Dendritic cell treated with granulocyte-macrophage colony-stimulating factor and Interleukin-4, amounts not matched to agents 40 ng/mL and 50 ng/mL, for 4 days (primary cell): ENCODE results near the gene DMC1.

ENCODE experiments used
- H3K27ac Mint-ChIP-seq: one replicate; pipeline ENCODE4 v1.8.0; 2022; ENCODE audit warnings: mild to moderate bottlenecking, mixed read lengths
- H3K27me3 Mint-ChIP-seq: one replicate; pipeline ENCODE4 v1.8.0; 2022; ENCODE audit warnings: mild to moderate bottlenecking, mixed read lengths
- H3K36me3 Mint-ChIP-seq: one replicate; pipeline ENCODE4 v1.8.0; 2022; ENCODE audit warnings: low read depth, mixed read lengths
- H3K4me1 Mint-ChIP-seq: one replicate; pipeline ENCODE4 v1.8.0; 2022; ENCODE audit warnings: low read depth, mixed read lengths
- H3K4me3 Mint-ChIP-seq: one replicate; pipeline ENCODE4 v1.8.0; 2022; ENCODE audit warnings: mild to moderate bottlenecking, moderate library complexity, mixed read lengths
- H3K9me3 Mint-ChIP-seq: one replicate; pipeline ENCODE4 v1.8.0; 2022; ENCODE audit warnings: mixed read lengths
- intact Hi-C: fragments of 100-400 bp; cut with micrococcal nuclease; formaldehyde crosslinking; loops from one replicate; pipeline ENCODE4 v1.15.0; 2022

The DMC1 gene

GRCh38 chr22:38531251-38531938 is 38.6 kb downstream of the DMC1 start:
- intact Hi-C loops = no loop called here
- no peak overlapping the region for H3K27ac Mint-ChIP-seq
- H3K9me3 Mint-ChIP-seq = no peaks in the 10 kb centered on the region
- H3K4me1 Mint-ChIP-seq = peaks cover 9% of the 10 kb centered on the region
- H3K27me3 Mint-ChIP-seq = peaks cover 87% of the 10 kb centered on the region
- no peak overlapping the region for H3K4me3 Mint-ChIP-seq
- H3K36me3 Mint-ChIP-seq = no peaks in the 10 kb centered on the region

GRCh38 chr22:38524429-38524828 is 45.6 kb downstream of the DMC1 start:
- peaks cover 10% of the 10 kb centered on the region for H3K4me1 Mint-ChIP-seq
- H3K27ac Mint-ChIP-seq = no peak overlapping the region
- H3K36me3 Mint-ChIP-seq = no peaks in the 10 kb centered on the region
- H3K27me3 Mint-ChIP-seq = peaks cover 84% of the 10 kb centered on the region
- H3K9me3 Mint-ChIP-seq = no peaks in the 10 kb centered on the region
- H3K4me3 Mint-ChIP-seq = peak overlapping the region; percentile 15
- intact Hi-C loops = no loop called here

- Mint-ChIP-seq H3K36me3 (no peaks in the 10 kb centered on the region), H3K4me3 (no peak overlapping the region), H3K9me3 (no peaks in the 10 kb centered on the region), H3K4me1 (peaks cover 10% of the 10 kb centered on the region), H3K27ac (no peak overlapping the region), H3K27me3 (peaks cover 81% of the 10 kb centered on the region)
- intact Hi-C loops = no loop called here
These were observed 46.5 kb downstream of the DMC1 start for GRCh38 chr22:38523479-38523878.

- intact Hi-C loops = no loop called here
- Mint-ChIP-seq H3K9me3 (no peaks in the 10 kb centered on the region), H3K27me3 (peaks cover 80% of the 10 kb centered on the region), H3K4me1 (peaks cover 10% of the 10 kb centered on the region), H3K4me3 (no peak overlapping the region), H3K27ac (no peak overlapping the region), H3K36me3 (no peaks in the 10 kb centered on the region)
These were observed 47.0 kb downstream of the DMC1 start for GRCh38 chr22:38523029-38523428.

- Mint-ChIP-seq H3K27ac (no peak overlapping the region), H3K27me3 (peaks cover 83% of the 10 kb centered on the region), H3K4me1 (peaks cover 8% of the 10 kb centered on the region), H3K4me3 (no peak overlapping the region), H3K36me3 (no peaks in the 10 kb centered on the region), H3K9me3 (no peaks in the 10 kb centered on the region)
- intact Hi-C loops = loop anchor here (5.0 kb wide), 1 partner anchor 38 kb away; no protein-coding TSS in a partner anchor
These were observed 50.3 kb downstream of the DMC1 start for GRCh38 chr22:38519453-38520250.

GRCh38 chr22:38518620-38519019 is 51.4 kb downstream of the DMC1 start:
- H3K27ac Mint-ChIP-seq = no peak overlapping the region
- H3K27me3 Mint-ChIP-seq = peaks cover 80% of the 10 kb centered on the region
- no peaks in the 10 kb centered on the region for H3K9me3 Mint-ChIP-seq
- H3K36me3 Mint-ChIP-seq = no peaks in the 10 kb centered on the region
- H3K4me1 Mint-ChIP-seq = no peaks in the 10 kb centered on the region
- H3K4me3 Mint-ChIP-seq = no peak overlapping the region
- intact Hi-C loops = loop anchor here (5.0 kb wide), 1 partner anchor 39 kb away; no protein-coding TSS in a partner anchor

GRCh38 chr22:38513063-38513462 is 56.9 kb downstream of the DMC1 start:
- intact Hi-C loops = no loop called here
- no peaks in the 10 kb centered on the region for H3K9me3 Mint-ChIP-seq

GRCh38 chr22:38510416-38510970 is 59.5 kb downstream of the DMC1 start:
- H3K36me3 Mint-ChIP-seq = peaks cover 8% of the 10 kb centered on the region
- intact Hi-C loops = no loop called here

More at GRCh38 chr22:38513063-38513462, 56.9 kb downstream of the DMC1 start:
- H3K36me3 Mint-ChIP-seq = no peaks in the 10 kb centered on the region
- peaks cover 85% of the 10 kb centered on the region for H3K27me3 Mint-ChIP-seq
- no peaks in the 10 kb centered on the region for H3K4me1 Mint-ChIP-seq
- H3K27ac Mint-ChIP-seq = no peak overlapping the region
- H3K4me3 Mint-ChIP-seq = no peak overlapping the region

GRCh38 chr22:38506118-38506962 is 63.6 kb downstream of the DMC1 start, which contains the start of gene DDX17:
Gene DDX17, minus strand, starts transcription at chr22:38506311.
- peaks cover 36% of the 10 kb centered on the region for H3K4me1 Mint-ChIP-seq
- peaks cover 50% of the 10 kb centered on the region for H3K36me3 Mint-ChIP-seq
- no peaks in the 10 kb centered on the region for H3K9me3 Mint-ChIP-seq
- peak within 1 kb of the TSS; percentile 100 for H3K4me3 Mint-ChIP-seq
- H3K27me3 Mint-ChIP-seq = peaks cover 30% of the 10 kb centered on the region
- peak within 1 kb of the TSS; percentile 100 for H3K27ac Mint-ChIP-seq
- intact Hi-C loops = loop anchor here (10.0 kb wide), 1 partner anchor 178 kb away; the partner anchor contains the start of gene TOMM22

More at GRCh38 chr22:38510416-38510970, 59.5 kb downstream of the DMC1 start:
- peaks cover 6% of the 10 kb centered on the region for H3K4me1 Mint-ChIP-seq
- H3K27me3 Mint-ChIP-seq = peaks cover 62% of the 10 kb centered on the region
- H3K4me3 Mint-ChIP-seq = no peak overlapping the region
- no peak overlapping the region for H3K27ac Mint-ChIP-seq
- no peaks in the 10 kb centered on the region for H3K9me3 Mint-ChIP-seq

GRCh38 chr22:38505541-38506117 is 64.4 kb downstream of the DMC1 start:
- H3K4me1 Mint-ChIP-seq = peaks cover 36% of the 10 kb centered on the region
- H3K4me3 Mint-ChIP-seq = peak overlapping the region; percentile 100
- peaks cover 23% of the 10 kb centered on the region for H3K27me3 Mint-ChIP-seq
- H3K36me3 Mint-ChIP-seq = peaks cover 57% of the 10 kb centered on the region
- no peaks in the 10 kb centered on the region for H3K9me3 Mint-ChIP-seq
- intact Hi-C loops = loop anchor here (10.0 kb wide), 1 partner anchor 179 kb away; the partner anchor contains the start of gene TOMM22
- peak overlapping the region; percentile 100 for H3K27ac Mint-ChIP-seq

GRCh38 chr22:38504731-38505540 is 65.0 kb downstream of the DMC1 start:
- Mint-ChIP-seq H3K4me3 (peak overlapping the region; percentile 100), H3K9me3 (no peaks in the 10 kb centered on the region), H3K27ac (peak overlapping the region; percentile 100), H3K4me1 (peaks cover 36% of the 10 kb centered on the region), H3K27me3 (peaks cover 16% of the 10 kb centered on the region), H3K36me3 (peaks cover 64% of the 10 kb centered on the region)
- intact Hi-C loops = loop anchor here (5.0 to 10.0 kb wide), 2 partner anchors 67 to 180 kb away; partner anchors contain the start of genes DMC1 and TOMM22

GRCh38 chr22:38503021-38503420 is 67.0 kb downstream of the DMC1 start:
- Mint-ChIP-seq H3K36me3 (peaks cover 83% of the 10 kb centered on the region), H3K4me1 (peaks cover 41% of the 10 kb centered on the region)
- intact Hi-C loops = loop anchor here (2.0 to 10.0 kb wide), 3 partner anchors 14 to 182 kb away; partner anchors contain the start of genes DMC1 and TOMM22

More at GRCh38 chr22:38503021-38503420, 67.0 kb downstream of the DMC1 start:
- no peak overlapping the region for H3K27ac Mint-ChIP-seq
- H3K27me3 Mint-ChIP-seq = peaks cover 2% of the 10 kb centered on the region
- H3K9me3 Mint-ChIP-seq = no peaks in the 10 kb centered on the region
- peak overlapping the region; percentile 9 for H3K4me3 Mint-ChIP-seq
